Esophagus squamous epithelium (tissue), 4 donors: ENCODE data around the gene BCAT1.

ENCODE experiments used
- POLR2A ChIP-seq, 4 donors: fragments of 450-650 bp; IDR thresholded peaks; one replicate each; pipeline ENCODE4 v1.6.1; 2017; ENCODE audit warnings: antibody characterized with exemption in 4 of 4, mild to moderate bottlenecking in 4 of 4, moderate library complexity in 3 of 4
- TF ChIP-seq, protein P1 (sequence below), 6 experiments: fragments of 450-650 bp in 4 of 6; fragments of 200-600 bp in 2 of 6; sonication (generic) in 2 of 6; IDR thresholded peaks; one replicate each; pipeline ENCODE4 v1.5.1; 2016 to 2019; ENCODE audit warnings: antibody characterized with exemption in 6 of 6, mild to moderate bottlenecking in 4 of 6, moderate library complexity in 4 of 6

DNA sequence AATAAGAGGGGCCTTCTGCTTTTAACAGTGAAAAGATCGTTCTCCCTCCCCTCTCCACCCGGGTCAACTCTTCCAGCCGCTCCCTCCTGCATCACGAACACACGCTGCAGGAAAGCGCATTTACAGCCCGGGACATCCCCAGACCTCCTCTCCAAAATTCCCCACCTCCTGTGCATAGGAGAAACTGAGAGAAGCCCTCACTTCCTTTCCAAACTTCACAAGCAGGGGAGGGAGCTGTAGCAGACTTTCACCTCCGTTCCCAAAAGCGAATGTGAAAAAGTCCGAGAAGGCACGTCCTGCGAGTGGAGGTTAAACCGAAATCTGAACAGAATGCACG lies 513 bp downstream of the BCAT1 start:
- TF ChIP-seq, protein P1, sequence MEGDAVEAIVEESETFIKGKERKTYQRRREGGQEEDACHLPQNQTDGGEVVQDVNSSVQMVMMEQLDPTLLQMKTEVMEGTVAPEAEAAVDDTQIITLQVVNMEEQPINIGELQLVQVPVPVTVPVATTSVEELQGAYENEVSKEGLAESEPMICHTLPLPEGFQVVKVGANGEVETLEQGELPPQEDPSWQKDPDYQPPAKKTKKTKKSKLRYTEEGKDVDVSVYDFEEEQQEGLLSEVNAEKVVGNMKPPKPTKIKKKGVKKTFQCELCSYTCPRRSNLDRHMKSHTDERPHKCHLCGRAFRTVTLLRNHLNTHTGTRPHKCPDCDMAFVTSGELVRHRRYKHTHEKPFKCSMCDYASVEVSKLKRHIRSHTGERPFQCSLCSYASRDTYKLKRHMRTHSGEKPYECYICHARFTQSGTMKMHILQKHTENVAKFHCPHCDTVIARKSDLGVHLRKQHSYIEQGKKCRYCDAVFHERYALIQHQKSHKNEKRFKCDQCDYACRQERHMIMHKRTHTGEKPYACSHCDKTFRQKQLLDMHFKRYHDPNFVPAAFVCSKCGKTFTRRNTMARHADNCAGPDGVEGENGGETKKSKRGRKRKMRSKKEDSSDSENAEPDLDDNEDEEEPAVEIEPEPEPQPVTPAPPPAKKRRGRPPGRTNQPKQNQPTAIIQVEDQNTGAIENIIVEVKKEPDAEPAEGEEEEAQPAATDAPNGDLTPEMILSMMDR (IDR thresholded peaks at IDR 0.05) = no peak
- no peak for TF ChIP-seq POLR2A (IDR thresholded peaks at IDR 0.05)
